ENCODE results near the gene CENPH.
"Not testable (repeated sequence)": the region's sequence is repeated elsewhere in the genome, so short reads cannot be mapped to it uniquely, and the experiment has no call there.

The CENPH gene

DNA sequence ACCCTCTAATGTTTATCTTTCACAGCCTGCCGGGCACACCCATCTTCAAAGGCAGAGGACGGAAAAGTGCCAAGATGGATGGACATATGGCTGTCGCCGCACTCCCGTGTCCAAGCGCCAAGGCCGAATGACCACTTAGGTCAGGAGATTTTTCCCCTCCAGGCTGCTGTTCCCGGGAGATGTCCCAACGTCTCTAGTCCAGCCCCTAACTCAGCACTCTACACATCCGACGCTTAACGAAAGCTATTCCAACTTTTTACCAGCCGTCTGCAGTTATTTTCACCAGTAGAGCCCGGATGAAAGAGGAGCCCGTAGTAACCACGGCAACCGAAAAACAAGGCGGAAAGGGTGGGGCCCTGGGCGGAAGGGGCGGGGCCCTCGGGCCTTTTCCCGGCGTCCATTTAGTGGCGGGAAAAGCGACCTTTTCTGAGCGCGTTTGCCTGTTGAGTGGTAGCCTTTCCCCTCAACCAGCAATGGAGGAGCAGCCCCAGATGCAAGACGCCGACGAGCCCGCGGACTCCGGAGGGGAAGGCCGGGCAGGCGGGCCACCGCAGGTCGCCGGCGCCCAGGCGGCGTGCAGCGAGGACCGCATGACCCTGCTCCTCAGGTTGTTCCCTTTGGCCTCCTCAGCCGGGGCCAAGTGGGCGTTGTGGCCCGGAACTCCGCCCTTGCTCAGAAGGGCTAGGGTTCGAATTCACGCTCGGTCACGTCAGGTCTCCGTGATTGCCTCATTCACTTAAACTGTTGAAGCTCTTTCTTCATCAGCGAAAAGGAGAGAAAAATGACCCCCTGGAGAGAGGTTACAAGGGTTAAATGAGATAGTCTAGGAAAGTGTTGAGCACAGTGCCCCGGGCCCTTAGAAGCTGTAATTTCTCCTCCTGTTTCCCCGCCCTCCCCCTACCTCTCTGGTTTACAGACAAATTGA, at the start of gene CENPH:
Gene CENPH, plus strand, starts transcription at position 422 of the 925 bp plus-strand sequence. Its CDS starts 52 bp downstream, at position 474.
- TF ChIP-seq POLR2AphosphoS5 (IDR thresholded peaks at IDR 0.05; ENCODE audit: borderline replicate concordance, low read depth, low read length) (peak; percentile 77; the same call in 1 of the 2 replicates), EZH2 (IDR thresholded peaks at IDR 0.05) (no peak), FOXP2 (optimal IDR thresholded peaks at IDR 0.05; ENCODE audit: control extremely low read depth, extremely low read length, insufficient read depth) (peak; percentile 24)
- Histone ChIP-seq H3K9ac (ENCODE audit: insufficient read length) (peak within 1 kb of the TSS; percentile 97), H3K4me3 (peak within 1 kb of the TSS; percentile 95), H3K36me3 (ENCODE audit: insufficient read depth, low read length) (peaks cover 29% of the 10 kb centered on the region), H3K27ac (peak within 1 kb of the TSS; percentile 91), H3K9me3 (ENCODE audit: low read depth, low read length) (no peaks in the 10 kb centered on the region)
- peak; percentile 47 for DNase-seq (ENCODE audit: low read depth, low spot score)

- not testable (repeated sequence) for DNase-seq (ENCODE audit: low read depth, low spot score); H3K9me3 ChIP-seq (ENCODE audit: low read depth, low read length); H3K36me3 ChIP-seq (ENCODE audit: insufficient read depth, low read length)
Observed at GRCh38 chr5:69140239-69140638, 49.1 kb upstream of the CENPH start.

DNA sequence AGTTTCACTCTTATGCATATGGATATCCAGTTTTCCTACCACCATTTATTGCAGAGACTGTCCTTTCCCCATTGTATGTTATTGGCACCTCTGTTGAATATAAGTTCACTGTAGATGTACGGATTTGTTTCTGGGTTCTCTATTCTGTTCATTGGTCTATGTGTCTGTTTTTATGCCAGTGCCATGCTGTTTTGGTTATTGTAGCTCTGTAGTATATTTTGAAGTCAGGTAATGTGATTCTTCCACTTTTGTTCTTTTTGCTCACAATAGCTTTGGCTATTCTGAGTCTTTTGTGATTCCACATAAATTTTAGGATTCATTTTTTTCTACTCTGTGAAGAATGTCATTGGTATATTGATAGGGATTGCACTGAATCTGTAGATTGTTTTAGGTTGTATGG, 48.6 kb upstream of the CENPH start:
- DNase-seq (ENCODE audit: low read depth, low spot score): no peak
- TF ChIP-seq FOXP2 (optimal IDR thresholded peaks at IDR 0.05; ENCODE audit: control extremely low read depth, extremely low read length, insufficient read depth) (no peak), EZH2 (IDR thresholded peaks at IDR 0.05) (no peak), POLR2AphosphoS5 (IDR thresholded peaks at IDR 0.05; ENCODE audit: borderline replicate concordance, low read depth, low read length) (no peak)
- H3K9ac ChIP-seq (ENCODE audit: insufficient read length): no peak overlapping the region
- H3K9me3 ChIP-seq (ENCODE audit: low read depth, low read length): no peaks in the 10 kb centered on the region
- no peak overlapping the region for H3K27ac ChIP-seq
- no peaks in the 10 kb centered on the region for H3K36me3 ChIP-seq (ENCODE audit: insufficient read depth, low read length)
- H3K4me3 ChIP-seq: no peak overlapping the region

More at GRCh38 chr5:69140239-69140638, 49.1 kb upstream of the CENPH start:
- not testable (repeated sequence) for H3K4me3 ChIP-seq; H3K27ac ChIP-seq; H3K9ac ChIP-seq (ENCODE audit: insufficient read length)

DNA sequence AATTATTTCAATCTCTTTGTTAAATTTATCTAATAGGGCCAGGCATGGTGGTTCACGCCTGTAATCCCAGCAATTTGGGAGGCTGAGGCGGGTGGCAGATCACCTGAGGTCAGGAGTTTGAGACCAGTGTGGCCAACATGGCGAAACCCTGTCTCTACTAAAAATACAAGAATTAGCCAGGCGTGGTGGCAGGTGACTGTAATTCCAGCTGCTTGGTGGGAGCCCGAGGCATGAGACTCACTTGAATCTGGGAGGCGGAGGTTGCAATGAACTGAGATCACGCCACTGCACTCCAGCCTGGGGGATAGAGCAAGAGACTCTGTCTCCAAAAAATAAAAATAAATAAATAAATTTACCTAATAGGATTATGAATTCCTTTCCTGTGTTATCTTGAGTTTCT, 40.8 kb upstream of the CENPH start:
- H3K9ac ChIP-seq (ENCODE audit: insufficient read length); H3K9me3 ChIP-seq (ENCODE audit: low read depth, low read length); H3K36me3 ChIP-seq (ENCODE audit: insufficient read depth, low read length); DNase-seq (ENCODE audit: low read depth, low spot score); H3K27ac ChIP-seq; H3K4me3 ChIP-seq: not testable (repeated sequence)

GRCh38 chr5:69148981-69149675, 40.3 kb upstream of the CENPH start:
- no peak for DNase-seq (ENCODE audit: low read depth, low spot score)
- no peak overlapping the region for H3K27ac ChIP-seq
- H3K9me3 ChIP-seq (ENCODE audit: low read depth, low read length): no peaks in the 10 kb centered on the region
- no peak overlapping the region for H3K4me3 ChIP-seq
- no peak overlapping the region for H3K9ac ChIP-seq (ENCODE audit: insufficient read length)
- no peak for TF ChIP-seq EZH2 (IDR thresholded peaks at IDR 0.05)
- TF ChIP-seq FOXP2 (optimal IDR thresholded peaks at IDR 0.05; ENCODE audit: control extremely low read depth, extremely low read length, insufficient read depth): no peak
- TF ChIP-seq POLR2AphosphoS5 (IDR thresholded peaks at IDR 0.05; ENCODE audit: borderline replicate concordance, low read depth, low read length): no peak
- H3K36me3 ChIP-seq (ENCODE audit: insufficient read depth, low read length): no peaks in the 10 kb centered on the region

DNA sequence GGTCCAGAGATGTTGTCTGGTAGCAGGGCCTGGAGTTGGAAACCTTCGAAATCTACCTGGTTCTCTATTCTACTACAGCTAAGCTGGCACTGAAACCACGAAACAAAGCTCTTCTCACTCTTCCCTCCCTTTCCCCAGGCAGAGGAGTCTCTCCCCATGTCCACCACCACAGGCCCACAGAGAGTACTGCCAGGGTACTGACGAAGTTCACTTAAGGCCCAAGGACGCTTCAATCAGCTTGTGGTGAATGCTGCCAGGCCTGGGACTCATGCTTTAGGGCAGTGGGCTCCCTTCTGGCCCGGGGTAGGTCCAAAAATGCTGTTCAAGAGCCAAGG, 39.7 kb upstream of the CENPH start:
- TF ChIP-seq EZH2 (IDR thresholded peaks at IDR 0.05) (no peak), POLR2AphosphoS5 (IDR thresholded peaks at IDR 0.05; ENCODE audit: borderline replicate concordance, low read depth, low read length) (no peak)
- no peak overlapping the region for H3K9ac ChIP-seq (ENCODE audit: insufficient read length)
- H3K9me3 ChIP-seq (ENCODE audit: low read depth, low read length): no peaks in the 10 kb centered on the region
- no peak overlapping the region for H3K4me3 ChIP-seq
- H3K27ac ChIP-seq: no peak overlapping the region
- no peaks in the 10 kb centered on the region for H3K36me3 ChIP-seq (ENCODE audit: insufficient read depth, low read length)
- no peak for DNase-seq (ENCODE audit: low read depth, low spot score)

DNA sequence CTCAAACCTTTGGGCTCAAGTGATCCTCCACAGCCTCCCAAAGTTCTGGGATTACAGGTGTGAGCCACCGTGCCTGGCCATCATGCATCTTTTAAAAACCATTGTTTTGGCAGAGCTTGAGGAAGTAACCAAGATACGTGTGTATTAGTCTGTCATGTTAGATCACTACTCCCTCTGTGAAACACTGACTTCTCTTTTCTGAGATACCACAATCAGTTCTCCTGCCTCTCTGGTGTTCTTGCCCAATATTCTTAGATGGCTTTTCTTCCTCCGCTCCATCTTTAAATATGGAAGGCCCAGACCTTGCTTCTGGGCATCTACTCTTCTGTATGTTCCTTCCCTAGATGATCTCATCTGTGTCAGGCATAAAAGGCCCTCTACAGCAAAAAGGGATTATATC, 36.7 kb upstream of the CENPH start:
- Histone ChIP-seq H3K4me3 (no peak overlapping the region), H3K9ac (ENCODE audit: insufficient read length) (no peak overlapping the region), H3K27ac (no peak overlapping the region), H3K36me3 (ENCODE audit: insufficient read depth, low read length) (no peaks in the 10 kb centered on the region), H3K9me3 (ENCODE audit: low read depth, low read length) (no peaks in the 10 kb centered on the region)
- DNase-seq (ENCODE audit: low read depth, low spot score): no peak
- TF ChIP-seq EZH2 (IDR thresholded peaks at IDR 0.05) (no peak), POLR2AphosphoS5 (IDR thresholded peaks at IDR 0.05; ENCODE audit: borderline replicate concordance, low read depth, low read length) (no peak), FOXP2 (optimal IDR thresholded peaks at IDR 0.05; ENCODE audit: control extremely low read depth, extremely low read length, insufficient read depth) (no peak)

DNA sequence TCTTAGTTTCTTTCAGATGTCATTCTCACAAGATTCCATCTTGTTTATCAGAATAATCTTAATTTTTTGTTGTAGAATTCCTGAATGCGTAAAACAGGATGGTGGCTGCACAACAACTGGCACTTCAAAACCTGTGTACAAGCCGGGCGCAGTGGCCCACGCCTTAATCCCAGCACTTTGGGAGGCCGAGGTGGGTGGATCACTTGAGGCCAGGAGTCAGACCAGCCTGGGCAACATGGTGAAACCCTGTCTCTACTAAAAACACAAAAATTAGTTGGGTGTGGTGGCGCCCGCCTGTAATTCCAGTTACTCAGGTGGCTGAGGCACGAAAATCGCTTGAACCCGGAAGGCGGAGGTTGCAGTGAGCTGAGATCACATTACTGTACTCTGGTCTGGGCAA, 32.9 kb upstream of the CENPH start:
- no peak overlapping the region for H3K4me3 ChIP-seq
- DNase-seq (ENCODE audit: low read depth, low spot score): no peak
- no peaks in the 10 kb centered on the region for H3K36me3 ChIP-seq (ENCODE audit: insufficient read depth, low read length)

More for the DNA sequence above, 32.9 kb upstream of the CENPH start:
- H3K27ac ChIP-seq: no peak overlapping the region
- H3K9me3 ChIP-seq (ENCODE audit: low read depth, low read length): no peaks in the 10 kb centered on the region
- no peak for TF ChIP-seq POLR2AphosphoS5 (IDR thresholded peaks at IDR 0.05; ENCODE audit: borderline replicate concordance, low read depth, low read length)
- TF ChIP-seq EZH2 (IDR thresholded peaks at IDR 0.05): no peak
- no peak for TF ChIP-seq FOXP2 (optimal IDR thresholded peaks at IDR 0.05; ENCODE audit: control extremely low read depth, extremely low read length, insufficient read depth)
- no peak overlapping the region for H3K9ac ChIP-seq (ENCODE audit: insufficient read length)

Data from SK-N-MC (cell line).